Keratinocyte (primary cell): ENCODE data around the gene TNFAIP8.

Experiments
- CTCF ChIP-seq, 3 experiments: IDR thresholded peaks in 1 of 3; conservative IDR thresholded peaks in 1 of 3; optimal IDR thresholded peaks in 1 of 3; 2 replicates in 2 of 3; 3 replicates in 1 of 3; pipeline versions ENCODE3 to v1.5.1; 2011; ENCODE audit warnings: low read length in 3 of 3, mild to moderate bottlenecking in 3 of 3, moderate library complexity in 2 of 3, control low read depth in 1 of 3, inconsistent platforms in 1 of 3; ENCODE audit not compliant: insufficient read depth in 2 of 3; ENCODE audit errors: extremely low read depth in 1 of 3
- EZH2 ChIP-seq: IDR thresholded peaks from one replicate; pipeline ENCODE4 v1.6.1; 2012; ENCODE audit warnings: inconsistent platforms, mild to moderate bottlenecking, low read length, moderate library complexity

- no peak for TF ChIP-seq CTCF (optimal IDR thresholded peaks at IDR 0.05 in 1 of 3, IDR thresholded peaks at IDR 0.05 in 1 of 3, conservative IDR thresholded peaks at IDR 0.05 in 1 of 3; ENCODE audit: extremely low read depth in 1 of 3, insufficient read depth in 2 of 3, low read length in 3 of 3)
- no peak for TF ChIP-seq EZH2
Observed at GRCh38 chr5:119427060-119427459, 71.2 kb downstream of the TNFAIP8 start.
